GM21576 (cell line): Measurements from ENCODE around the gene PRKAR2B.
A peak's percentile ranks its signal among the peaks of the same experiment; 100 is the strongest.

Experiments
- ATAC-seq: cut with Tn5 transposase; IDR thresholded peaks from one replicate; pipeline ENCODE4 v1.9.1; 2021; ENCODE audit warnings: mild to moderate bottlenecking, moderate library complexity; ENCODE audit not compliant: unreplicated experiment

PRKAR2B gene

DNA sequence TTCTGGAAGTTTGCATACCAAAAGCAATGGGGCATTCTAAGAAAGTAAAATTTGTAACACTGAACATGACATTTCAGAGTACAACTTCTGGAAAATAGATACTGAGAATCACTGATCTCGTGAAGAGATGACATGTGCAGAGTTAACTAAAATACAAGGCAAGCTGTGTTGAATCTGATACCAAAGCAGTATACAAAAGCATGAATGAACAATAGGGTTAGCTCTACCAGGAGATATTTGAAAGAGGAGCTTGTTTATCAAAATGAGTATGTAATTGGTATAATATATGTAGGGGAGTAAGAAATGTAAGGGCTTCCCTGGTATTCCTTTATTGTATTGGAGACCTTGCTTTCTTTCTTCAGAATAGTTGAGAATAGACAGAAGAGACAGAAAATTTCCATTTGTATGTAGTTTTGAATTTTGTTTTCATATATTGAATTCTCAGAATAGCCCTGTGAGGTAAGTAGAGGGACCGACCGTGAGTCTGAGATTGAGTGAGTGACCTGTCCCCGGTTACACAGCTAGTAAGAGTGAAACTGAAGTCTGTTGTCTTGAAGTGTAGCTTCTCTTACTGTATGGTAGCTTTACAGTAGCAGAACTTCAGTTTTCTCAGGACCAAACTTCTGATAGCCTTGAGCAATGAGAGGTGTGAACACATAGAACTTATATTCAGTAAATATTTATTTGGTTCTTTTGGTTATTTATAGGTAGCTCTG, 129.3 kb downstream of the PRKAR2B start:
- peak; percentile 58 for ATAC-seq

DNA sequence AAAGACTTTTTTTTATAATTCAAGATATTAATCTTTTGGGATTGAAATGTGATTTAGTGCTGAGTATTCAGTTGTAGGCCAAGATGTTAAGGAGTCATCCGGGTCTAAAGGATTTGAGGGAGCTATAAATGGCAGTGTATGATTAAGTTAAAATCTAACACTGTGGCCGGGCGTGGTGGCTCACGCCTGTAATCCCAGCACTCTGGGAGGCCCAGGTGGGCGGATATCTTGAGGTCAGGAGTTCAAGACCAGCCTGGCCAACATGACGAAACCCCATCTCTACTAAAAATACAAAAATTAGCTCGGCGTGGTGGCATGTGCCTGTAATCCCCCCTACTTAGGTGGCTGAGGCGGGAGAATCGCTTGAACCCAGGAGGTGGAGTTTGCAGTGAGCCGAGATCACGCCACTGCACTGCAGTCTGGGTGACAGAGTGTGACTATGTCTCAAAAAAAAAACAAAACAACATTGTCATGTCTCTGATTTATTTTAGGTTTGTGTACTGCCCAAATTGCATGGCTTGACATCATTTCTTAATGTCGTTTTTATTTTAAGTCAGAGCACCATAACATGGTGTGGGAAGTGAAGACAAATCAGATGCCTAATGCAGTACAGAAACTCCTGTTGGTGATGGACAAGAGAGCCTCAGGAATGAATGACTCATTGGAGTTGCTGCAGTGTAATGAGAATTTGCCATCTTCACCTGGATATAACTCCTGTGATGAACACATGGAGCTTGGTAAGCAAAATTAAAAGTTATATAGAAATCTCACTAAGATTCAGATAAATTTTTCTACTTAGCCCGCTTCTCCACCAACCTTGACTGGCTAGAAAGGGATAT, 135.0 kb downstream of the PRKAR2B start:
- no peak for ATAC-seq

DNA sequence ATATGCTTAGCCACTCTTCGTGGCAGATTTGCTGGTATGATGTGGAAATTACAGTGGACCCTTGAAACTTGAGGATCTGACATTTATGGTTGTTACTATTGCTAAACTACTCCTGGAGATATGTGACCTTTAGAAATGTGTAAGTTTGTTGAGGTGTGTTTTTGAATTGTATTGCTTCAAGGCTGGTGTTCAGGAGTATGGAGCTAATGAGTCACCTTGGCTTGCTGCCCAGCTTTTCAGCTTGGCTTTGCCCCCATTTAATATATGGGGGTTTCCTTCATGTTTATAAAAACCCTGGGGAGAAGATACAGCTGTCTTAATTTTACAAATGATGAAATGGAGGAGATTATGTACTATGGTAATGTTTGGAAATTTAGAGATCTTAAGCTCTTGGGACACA, 135.9 kb downstream of the PRKAR2B start:
- ATAC-seq: no peak

DNA sequence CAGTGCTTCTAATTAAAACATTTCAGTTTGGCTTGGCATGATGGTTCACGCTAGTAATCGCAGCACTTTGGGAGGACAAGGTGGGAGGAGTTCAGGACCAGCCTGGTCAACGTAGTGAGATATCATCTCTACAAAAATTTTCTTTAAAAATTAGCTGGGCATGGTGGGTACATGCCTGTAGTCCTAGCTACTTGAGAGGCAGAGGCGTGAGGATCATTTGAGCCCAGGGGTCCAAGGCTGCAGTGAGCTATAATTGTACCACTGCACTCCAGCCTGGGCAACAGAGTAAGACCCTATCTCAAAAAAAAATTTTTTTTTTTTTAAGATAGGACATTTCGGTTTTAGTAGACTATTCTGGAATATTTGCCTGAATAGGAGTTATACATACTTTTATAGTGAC, 136.7 kb downstream of the PRKAR2B start:
- no peak for ATAC-seq

- ATAC-seq: no peak
Observed at GRCh38 chr7:107185716-107186115, 141.2 kb downstream of the PRKAR2B start.

GRCh38 chr7:107186240-107186639, 141.7 kb downstream of the PRKAR2B start:
- no peak for ATAC-seq

DNA sequence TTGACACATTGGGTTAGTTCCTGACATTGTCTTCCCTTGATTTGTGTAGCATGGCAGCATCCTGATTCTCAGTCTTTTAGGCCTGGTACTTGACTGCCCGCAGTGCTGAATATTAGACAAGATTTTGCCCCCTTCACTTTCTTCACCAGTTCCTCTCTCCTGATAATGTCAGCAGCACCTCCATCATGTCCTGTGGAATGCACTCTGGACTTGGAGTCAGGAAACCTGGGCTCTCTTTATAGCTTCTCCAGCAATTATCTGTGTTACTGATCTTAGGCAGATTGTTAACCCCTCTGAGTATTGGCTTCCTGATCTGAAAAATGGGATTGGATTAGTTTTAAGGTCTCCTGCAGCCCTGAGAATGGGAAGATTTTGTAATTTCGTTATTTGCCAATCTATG, 143.3 kb downstream of the PRKAR2B start:
- no peak for ATAC-seq

DNA sequence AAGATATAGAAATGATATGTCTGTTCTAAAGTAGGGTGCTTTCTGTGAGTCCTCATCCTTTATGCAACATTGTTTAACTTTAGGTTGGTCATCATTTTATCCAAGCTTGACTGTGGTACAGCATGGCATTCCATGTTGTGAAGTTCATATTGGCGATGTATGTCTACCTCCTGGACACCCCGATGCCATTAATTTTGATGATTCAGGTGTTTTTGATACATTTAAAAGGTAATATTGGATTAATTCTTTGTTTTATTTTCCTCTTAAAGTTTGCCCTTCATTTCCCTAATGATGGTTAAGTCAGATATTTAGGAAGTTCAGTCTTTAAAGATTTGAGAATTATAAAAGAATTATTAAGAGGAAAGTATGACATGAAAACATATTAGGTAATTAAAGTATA, 145.6 kb downstream of the PRKAR2B start:
- no peak for ATAC-seq

DNA sequence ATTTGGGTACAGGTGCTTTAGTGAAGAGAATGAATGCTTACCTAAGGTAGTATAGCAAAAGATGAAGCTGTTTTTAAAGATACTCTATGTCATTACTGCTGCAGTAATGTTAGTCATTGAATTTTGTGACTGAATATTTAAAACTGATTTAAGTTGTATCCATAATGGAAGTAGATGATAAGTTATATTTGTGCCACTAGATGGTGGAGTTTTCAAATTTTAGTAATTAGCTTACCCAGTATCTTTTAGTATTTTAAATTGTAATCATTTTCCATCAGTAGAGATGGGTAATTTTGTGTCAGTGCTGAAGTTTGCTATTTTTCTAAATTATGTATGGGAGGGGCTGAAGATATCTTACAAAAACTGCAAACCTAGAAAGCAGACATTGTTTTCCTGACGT, 149.5 kb downstream of the PRKAR2B start:
- ATAC-seq: no peak

DNA sequence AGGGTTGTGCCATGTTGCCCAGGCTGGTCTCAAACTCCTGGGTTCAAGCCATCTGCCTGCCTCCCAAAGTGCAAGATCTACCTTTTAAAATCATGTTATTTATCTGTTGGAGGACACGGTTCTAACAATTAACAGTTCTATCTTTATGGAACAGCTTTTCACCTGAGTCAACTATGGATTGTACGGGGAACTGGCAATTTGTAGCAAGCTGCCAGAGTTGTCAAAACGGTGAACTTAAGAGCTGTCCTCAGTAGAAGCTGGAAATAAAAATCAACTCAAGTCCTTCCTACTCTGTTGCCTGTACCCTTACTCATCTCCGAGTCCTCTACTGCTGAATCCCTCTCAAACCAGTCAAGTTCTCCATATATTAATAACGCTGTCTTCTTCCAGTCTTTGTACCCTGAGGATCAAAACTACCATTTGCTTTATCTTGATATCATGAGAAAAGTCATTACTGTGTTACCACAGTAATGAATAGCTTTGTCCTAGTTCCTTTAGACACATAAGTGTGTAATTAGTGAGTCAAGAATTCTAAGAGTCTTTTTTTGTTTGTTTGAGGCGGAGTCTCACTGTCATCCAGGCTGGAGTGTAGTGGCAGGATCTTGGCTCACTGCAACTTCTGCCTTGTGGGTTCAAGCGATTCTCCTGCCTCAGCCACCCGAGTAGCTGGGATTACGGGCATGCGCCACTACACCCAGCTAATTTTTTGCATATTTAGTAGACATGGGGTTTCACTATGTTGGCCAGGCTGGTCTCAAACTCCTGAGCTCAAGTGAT, 152.5 kb downstream of the PRKAR2B start:
- ATAC-seq: no peak

GRCh38 chr7:107201795-107202450, 157.4 kb downstream of the PRKAR2B start:
- ATAC-seq: no peak

- ATAC-seq: no peak
Observed at GRCh38 chr7:107203607-107204006, 159.1 kb downstream of the PRKAR2B start.

- no peak for ATAC-seq
Observed at GRCh38 chr7:107206136-107206535, 161.6 kb downstream of the PRKAR2B start.

GRCh38 chr7:107206706-107207105, 162.2 kb downstream of the PRKAR2B start:
- no peak for ATAC-seq

DNA sequence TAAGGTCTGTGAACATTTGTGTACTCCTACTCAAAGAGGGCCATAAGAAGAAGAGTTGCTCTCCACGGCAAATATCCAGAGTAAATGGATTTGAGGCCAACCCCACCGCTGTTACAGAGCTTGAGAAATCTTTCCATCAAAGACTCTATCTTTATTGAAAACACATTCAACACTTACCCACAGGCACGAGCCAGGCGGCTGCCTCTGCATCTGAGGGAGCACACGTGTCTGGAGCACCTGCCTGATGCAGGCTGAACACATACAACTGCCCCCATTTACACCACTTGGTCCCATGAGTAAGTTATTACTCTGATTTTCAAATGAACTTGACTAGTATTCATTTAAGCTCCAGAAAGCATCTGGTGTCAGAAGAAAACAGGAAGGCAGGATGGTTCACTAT, 163.0 kb downstream of the PRKAR2B start:
- no peak for ATAC-seq

DNA sequence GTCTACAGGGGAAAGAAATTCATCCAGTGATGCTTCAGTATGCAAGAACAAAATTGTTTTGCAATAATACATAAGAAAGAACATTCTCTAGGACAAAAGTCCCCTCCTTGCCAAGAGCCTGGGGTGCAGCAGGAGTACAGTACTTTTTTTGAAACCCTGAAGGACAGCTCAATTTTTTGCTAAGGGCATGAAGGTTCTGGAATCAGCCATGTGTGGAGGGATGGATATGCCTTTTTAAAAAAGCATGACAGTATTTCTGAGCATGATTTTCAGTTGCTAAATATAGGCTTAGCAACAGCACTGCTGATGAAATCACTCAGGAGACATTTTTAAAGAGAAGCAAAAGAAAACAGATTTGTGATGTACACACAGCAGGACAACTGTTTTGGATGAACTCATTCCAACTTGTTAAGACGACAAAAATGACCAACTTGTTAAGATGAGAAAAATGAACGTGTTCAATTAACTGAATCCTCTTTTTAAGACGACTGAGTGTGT, 163.6 kb downstream of the PRKAR2B start:
- ATAC-seq: no peak

DNA sequence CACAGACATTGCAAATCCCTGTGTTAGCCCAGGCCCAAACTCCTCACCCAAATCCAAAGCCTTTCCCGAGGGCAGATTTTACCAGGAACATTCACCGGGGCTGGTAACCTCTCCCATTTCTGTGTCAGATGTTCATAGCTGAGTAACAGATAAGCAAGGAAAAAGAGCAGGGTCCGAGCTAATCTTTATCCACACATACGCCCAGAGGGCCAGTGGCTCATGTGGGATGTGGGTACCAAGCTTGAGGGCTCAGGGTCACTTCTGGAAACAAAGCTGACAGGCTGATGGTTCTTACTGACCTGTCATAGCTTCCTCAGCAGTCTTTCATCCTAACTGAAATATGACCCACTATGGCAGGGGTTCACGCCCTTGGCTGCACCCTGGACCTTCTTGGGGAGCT, 164.1 kb downstream of the PRKAR2B start:
- no peak for ATAC-seq

GRCh38 chr7:107209565-107209964, 165.1 kb downstream of the PRKAR2B start:
- ATAC-seq: no peak

GRCh38 chr7:107210400-107210799, 165.9 kb downstream of the PRKAR2B start:
- ATAC-seq: no peak
